HepG2 (cell line): ENCODE results near the gene CTSA. TPM values are rescaled to one million over a fixed set of nuclear protein-coding genes. Genes with fewer than 3 reads are reported as not detected.

Experiments
- AKAP8 ChIP-seq: sonication (generic); formaldehyde crosslinking; IDR thresholded peaks from 2 replicates; pipeline ENCODE4 v1.5.1; 2020; ENCODE audit warnings: mild to moderate bottlenecking, missing genetic modification reagents
- CHD2 ChIP-seq: IDR thresholded peaks from 2 replicates; pipeline ENCODE4 v1.6.1; 2011; ENCODE audit warnings: low read depth, low read length, improper control_type of control experiment
- CREM ChIP-seq, 2 experiments: sonication (generic) in 1 of 2; formaldehyde crosslinking in 1 of 2; IDR thresholded peaks; 2 replicates each; pipeline versions ENCODE4 v1.4.0 to v1.6.1; 2016 to 2020; ENCODE audit warnings: antibody characterized with exemption in 1 of 2, mild to moderate bottlenecking in 1 of 2, missing genetic modification reagents in 1 of 2
- MIXL1 ChIP-seq: IDR thresholded peaks from 2 replicates; pipeline ENCODE4 v1.6.1; 2016
- MLLT10 ChIP-seq: sonication (generic); formaldehyde crosslinking; IDR thresholded peaks from 2 replicates; pipeline ENCODE4 v1.4.0; 2020; ENCODE audit warnings: missing genetic modification reagents
- POLR2A ChIP-seq, 2 experiments: IDR thresholded peaks; 2 replicates each; pipeline ENCODE4 v1.6.1; 2011; ENCODE audit warnings: low read depth in 2 of 2, low read length in 2 of 2, mild to moderate bottlenecking in 1 of 2, moderate library complexity in 1 of 2; ENCODE audit not compliant: insufficient read depth in 1 of 2
- RBM39 ChIP-seq: fragments of 200-400 bp; formaldehyde crosslinking; IDR thresholded peaks from one replicate; pipeline ENCODE4 v1.6.1; 2018; ENCODE audit warnings: antibody characterized with exemption, mild to moderate bottlenecking, low read depth, low read length; ENCODE audit not compliant: poor library complexity, severe bottlenecking
- TCF7L2 ChIP-seq: IDR thresholded peaks from 2 replicates; pipeline ENCODE4 v1.6.1; 2011; ENCODE audit warnings: mild to moderate bottlenecking, low read depth, low read length, moderate library complexity
- TEAD3 ChIP-seq: optimal IDR thresholded peaks from 2 replicates; pipeline ENCODE3; 2016; ENCODE audit warnings: borderline replicate concordance
- THAP11 ChIP-seq: IDR thresholded peaks from 2 replicates; pipeline ENCODE4 v1.6.1; 2016; ENCODE audit warnings: missing biosample characterization, missing genetic modification reagents
- ZNF33A ChIP-seq: sonication (generic); formaldehyde crosslinking; IDR thresholded peaks from 2 replicates; pipeline ENCODE4 v1.5.1; 2020; ENCODE audit warnings: missing genetic modification reagents, mild to moderate bottlenecking, moderate library complexity, borderline replicate concordance
- polyA plus RNA-seq, 8 experiments: library from polyadenylated mRNA; depleted of rRNA in 3 of 8; stranded (reverse) in 7 of 8; unstranded in 1 of 8; fragments of >200 nt; fragmentation: Illumina TruSeq in 4 of 8; extraction: Trizol in 4 of 8; gene quantifications; 2 replicates each; pipeline versions ENCODE4 v1.2.1 to v1.2.3, GENCODE V29; 2011 to 2016; ENCODE audit warnings: low read depth in 4 of 8, missing spikeins in 1 of 8, mixed read lengths in 1 of 8; ENCODE audit not compliant: insufficient read depth in 1 of 8
- total RNA-seq, 5 experiments: library from RNA; depleted of rRNA; stranded (reverse); fragments of >200 nt; fragmentation: Illumina TruSeq; extraction: Trizol; gene quantifications; 2 replicates each; pipeline ENCODE4 v1.2.3, GENCODE V29; 2016; ENCODE audit warnings: low read depth in 1 of 5
- TF ChIP-seq, protein P1 (sequence below): sonication (generic); formaldehyde crosslinking; IDR thresholded peaks from 2 replicates; pipeline ENCODE4 v1.4.0; 2020; ENCODE audit warnings: missing genetic modification reagents, borderline replicate concordance
- TF ChIP-seq, protein P2 (sequence below): sonication (generic); formaldehyde crosslinking; IDR thresholded peaks from 2 replicates; pipeline ENCODE4 v1.5.0; 2020; ENCODE audit warnings: mild to moderate bottlenecking, missing genetic modification reagents, borderline replicate concordance
- TF ChIP-seq, protein P3 (sequence below): sonication (generic); formaldehyde crosslinking; IDR thresholded peaks from 2 replicates; pipeline ENCODE4 v1.8.1; 2023; ENCODE audit warnings: mild to moderate bottlenecking, moderate library complexity, missing genetic modification reagents
- TF ChIP-seq, protein P4 (sequence below): sonication (generic); formaldehyde crosslinking; IDR thresholded peaks from 2 replicates; pipeline ENCODE4 v1.4.0; 2020; ENCODE audit warnings: missing genetic modification reagents, low read depth, mild to moderate bottlenecking, borderline replicate concordance
- TF ChIP-seq, protein P5 (sequence below): sonication (generic); formaldehyde crosslinking; conservative IDR thresholded peaks from 2 replicates; pipeline ENCODE4 v1.4.0; 2020; ENCODE audit warnings: missing genetic modification reagents
- TF ChIP-seq, protein P6 (sequence below): sonication (generic); formaldehyde crosslinking; IDR thresholded peaks from 2 replicates; pipeline ENCODE4 v1.5.0; 2020; ENCODE audit warnings: missing genetic modification reagents, mild to moderate bottlenecking, borderline replicate concordance

Gene CTSA
- total and polyA plus RNA-seq, 2 of the 13 experiments (the other 11 are each of a cell fraction or from before 2014, with no cell fraction given) = 202 to 231 TPM

DNA sequence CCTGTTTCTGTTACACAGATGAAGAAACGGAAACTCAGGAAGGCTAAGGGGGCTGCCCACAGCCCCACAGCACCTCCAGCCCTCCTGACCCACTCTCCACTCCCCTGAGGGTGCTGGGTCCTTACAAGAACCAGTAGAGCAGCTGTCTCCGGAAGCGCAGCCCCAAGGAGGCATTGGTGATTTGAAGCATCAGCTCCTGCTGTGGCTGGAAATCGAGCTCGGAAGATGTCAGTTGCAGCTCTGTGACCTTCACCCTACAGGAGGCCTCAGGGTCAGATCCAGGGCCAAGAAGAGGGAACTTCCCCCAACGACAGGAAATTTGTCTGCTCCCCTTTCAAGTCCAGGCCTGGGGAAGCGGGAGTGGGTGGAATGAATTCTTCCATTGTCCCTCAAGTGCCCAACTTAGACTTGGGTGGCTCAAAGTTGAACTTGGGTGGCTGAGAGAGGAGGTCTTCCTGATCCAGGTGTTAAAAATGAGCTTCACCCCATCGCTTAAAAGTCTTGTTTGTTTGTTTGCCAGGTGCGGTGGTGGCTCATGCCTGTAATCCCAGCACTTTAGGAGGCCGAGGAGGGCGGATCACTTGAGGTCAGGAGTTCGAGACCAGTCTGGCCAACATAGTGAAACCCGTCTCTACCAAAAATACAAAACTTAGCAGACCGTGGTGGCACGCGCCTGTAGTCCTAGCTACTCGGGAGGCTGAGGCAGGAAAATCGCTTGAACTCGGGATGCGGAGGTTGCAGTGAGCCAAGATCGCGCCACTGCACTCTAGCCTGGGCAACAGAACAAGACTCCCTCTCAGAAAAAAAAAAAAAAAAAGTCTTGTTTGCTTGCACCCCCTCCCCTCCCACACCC is 18.9 kb downstream of the CTSA start (continued):
- TF ChIP-seq, protein P1, sequence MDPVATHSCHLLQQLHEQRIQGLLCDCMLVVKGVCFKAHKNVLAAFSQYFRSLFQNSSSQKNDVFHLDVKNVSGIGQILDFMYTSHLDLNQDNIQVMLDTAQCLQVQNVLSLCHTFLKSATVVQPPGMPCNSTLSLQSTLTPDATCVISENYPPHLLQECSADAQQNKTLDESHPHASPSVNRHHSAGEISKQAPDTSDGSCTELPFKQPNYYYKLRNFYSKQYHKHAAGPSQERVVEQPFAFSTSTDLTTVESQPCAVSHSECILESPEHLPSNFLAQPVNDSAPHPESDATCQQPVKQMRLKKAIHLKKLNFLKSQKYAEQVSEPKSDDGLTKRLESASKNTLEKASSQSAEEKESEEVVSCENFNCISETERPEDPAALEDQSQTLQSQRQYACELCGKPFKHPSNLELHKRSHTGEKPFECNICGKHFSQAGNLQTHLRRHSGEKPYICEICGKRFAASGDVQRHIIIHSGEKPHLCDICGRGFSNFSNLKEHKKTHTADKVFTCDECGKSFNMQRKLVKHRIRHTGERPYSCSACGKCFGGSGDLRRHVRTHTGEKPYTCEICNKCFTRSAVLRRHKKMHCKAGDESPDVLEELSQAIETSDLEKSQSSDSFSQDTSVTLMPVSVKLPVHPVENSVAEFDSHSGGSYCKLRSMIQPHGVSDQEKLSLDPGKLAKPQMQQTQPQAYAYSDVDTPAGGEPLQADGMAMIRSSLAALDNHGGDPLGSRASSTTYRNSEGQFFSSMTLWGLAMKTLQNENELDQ (CRISPR knock-in tag) = no peak
- peak; percentile 27; the same call in 1 of the 2 replicates for TF ChIP-seq THAP11 (CRISPR knock-in tag)
- TF ChIP-seq MIXL1 = no peak; the same call in 1 of the 2 replicates
- TF ChIP-seq, protein P2, sequence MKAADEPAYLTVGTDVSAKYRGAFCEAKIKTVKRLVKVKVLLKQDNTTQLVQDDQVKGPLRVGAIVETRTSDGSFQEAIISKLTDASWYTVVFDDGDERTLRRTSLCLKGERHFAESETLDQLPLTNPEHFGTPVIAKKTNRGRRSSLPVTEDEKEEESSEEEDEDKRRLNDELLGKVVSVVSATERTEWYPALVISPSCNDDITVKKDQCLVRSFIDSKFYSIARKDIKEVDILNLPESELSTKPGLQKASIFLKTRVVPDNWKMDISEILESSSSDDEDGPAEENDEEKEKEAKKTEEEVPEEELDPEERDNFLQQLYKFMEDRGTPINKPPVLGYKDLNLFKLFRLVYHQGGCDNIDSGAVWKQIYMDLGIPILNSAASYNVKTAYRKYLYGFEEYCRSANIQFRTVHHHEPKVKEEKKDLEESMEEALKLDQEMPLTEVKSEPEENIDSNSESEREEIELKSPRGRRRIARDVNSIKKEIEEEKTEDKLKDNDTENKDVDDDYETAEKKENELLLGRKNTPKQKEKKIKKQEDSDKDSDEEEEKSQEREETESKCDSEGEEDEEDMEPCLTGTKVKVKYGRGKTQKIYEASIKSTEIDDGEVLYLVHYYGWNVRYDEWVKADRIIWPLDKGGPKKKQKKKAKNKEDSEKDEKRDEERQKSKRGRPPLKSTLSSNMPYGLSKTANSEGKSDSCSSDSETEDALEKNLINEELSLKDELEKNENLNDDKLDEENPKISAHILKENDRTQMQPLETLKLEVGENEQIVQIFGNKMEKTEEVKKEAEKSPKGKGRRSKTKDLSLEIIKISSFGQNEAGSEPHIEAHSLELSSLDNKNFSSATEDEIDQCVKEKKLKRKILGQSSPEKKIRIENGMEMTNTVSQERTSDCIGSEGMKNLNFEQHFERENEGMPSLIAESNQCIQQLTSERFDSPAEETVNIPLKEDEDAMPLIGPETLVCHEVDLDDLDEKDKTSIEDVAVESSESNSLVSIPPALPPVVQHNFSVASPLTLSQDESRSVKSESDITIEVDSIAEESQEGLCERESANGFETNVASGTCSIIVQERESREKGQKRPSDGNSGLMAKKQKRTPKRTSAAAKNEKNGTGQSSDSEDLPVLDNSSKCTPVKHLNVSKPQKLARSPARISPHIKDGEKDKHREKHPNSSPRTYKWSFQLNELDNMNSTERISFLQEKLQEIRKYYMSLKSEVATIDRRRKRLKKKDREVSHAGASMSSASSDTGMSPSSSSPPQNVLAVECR = no peak; the same call in 1 of the 2 replicates
- TF ChIP-seq, protein P3, sequence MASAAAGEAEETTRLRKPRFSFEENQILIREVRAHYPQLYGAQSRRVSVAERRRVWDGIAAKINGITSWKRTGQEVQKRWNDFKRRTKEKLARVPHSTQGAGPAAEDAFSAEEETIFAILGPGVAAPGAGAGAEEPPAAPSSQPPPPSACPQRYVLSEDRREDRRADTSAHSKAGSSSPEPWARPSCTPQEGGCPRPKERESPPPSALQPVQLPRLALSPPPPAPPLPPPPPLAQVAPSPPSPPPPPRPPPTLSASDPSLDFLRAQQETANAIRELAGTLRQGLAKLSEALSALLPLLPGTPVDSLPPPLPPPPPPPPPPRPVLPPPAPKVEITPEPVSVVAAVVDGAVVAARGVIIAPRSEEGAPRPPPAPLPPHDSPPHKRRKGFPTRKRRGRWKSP = no peak; the same call in 1 of the 2 replicates
- no peak for TF ChIP-seq MLLT10 (CRISPR knock-in tag)
- TF ChIP-seq POLR2A (IDR thresholded peaks at IDR 0.05; ENCODE audit: insufficient read depth in 1 of 2, low read depth in 2 of 2, low read length in 2 of 2) = no peak
- no peak for TF ChIP-seq AKAP8 (CRISPR knock-in tag)
- TF ChIP-seq ZNF33A (CRISPR knock-in tag) = no peak
- peak; percentile 61 for TF ChIP-seq TEAD3 (CRISPR knock-in tag)
- no peak for TF ChIP-seq TCF7L2
- TF ChIP-seq, protein P4, sequence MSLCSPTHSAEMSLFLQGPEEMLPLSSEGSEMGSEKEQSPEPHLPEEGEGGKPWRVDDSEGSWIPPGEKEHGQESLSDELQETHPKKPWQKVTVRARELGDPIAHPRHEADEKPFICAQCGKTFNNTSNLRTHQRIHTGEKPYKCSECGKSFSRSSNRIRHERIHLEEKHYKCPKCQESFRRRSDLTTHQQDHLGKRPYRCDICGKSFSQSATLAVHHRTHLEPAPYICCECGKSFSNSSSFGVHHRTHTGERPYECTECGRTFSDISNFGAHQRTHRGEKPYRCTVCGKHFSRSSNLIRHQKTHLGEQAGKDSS = no peak
- no peak for TF ChIP-seq CHD2
- peak; percentile 35; the same call in 1 of the 2 replicates for TF ChIP-seq CREM (IDR thresholded peaks at IDR 0.05)
- TF ChIP-seq CREM (CRISPR knock-in tag; IDR thresholded peaks at IDR 0.05) = no peak
- TF ChIP-seq, protein P5, sequence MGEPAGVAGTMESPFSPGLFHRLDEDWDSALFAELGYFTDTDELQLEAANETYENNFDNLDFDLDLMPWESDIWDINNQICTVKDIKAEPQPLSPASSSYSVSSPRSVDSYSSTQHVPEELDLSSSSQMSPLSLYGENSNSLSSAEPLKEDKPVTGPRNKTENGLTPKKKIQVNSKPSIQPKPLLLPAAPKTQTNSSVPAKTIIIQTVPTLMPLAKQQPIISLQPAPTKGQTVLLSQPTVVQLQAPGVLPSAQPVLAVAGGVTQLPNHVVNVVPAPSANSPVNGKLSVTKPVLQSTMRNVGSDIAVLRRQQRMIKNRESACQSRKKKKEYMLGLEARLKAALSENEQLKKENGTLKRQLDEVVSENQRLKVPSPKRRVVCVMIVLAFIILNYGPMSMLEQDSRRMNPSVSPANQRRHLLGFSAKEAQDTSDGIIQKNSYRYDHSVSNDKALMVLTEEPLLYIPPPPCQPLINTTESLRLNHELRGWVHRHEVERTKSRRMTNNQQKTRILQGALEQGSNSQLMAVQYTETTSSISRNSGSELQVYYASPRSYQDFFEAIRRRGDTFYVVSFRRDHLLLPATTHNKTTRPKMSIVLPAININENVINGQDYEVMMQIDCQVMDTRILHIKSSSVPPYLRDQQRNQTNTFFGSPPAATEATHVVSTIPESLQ (CRISPR knock-in tag) = no peak
- TF ChIP-seq, protein P6, sequence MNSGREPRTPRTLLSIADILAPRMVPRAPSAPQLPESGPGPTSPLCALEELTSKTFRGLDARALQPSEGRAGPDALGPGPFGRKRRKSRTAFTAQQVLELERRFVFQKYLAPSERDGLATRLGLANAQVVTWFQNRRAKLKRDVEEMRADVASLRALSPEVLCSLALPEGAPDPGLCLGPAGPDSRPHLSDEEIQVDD (CRISPR knock-in tag) = no peak
- TF ChIP-seq RBM39 = peak; percentile 47
